Transverse colon (tissue), 4 donors: ENCODE results near the gene PDCD6IP. TPM values are rescaled to one million over a fixed set of nuclear protein-coding genes. Genes with fewer than 3 reads are reported as not detected.
"Not testable (repeated sequence)": the region's sequence is repeated elsewhere in the genome, so short reads cannot be mapped to it uniquely, and the experiment has no call there.

Experiments used
- DNase-seq: peaks from one replicate; pipeline ENCODE4 v3.0.0-alpha.2; 2019
- H3K27ac ChIP-seq, 4 donors: fragments of 200-600 bp; sonication (generic); 2 replicates each; pipeline ENCODE4 v1.5.1; 2016 to 2018; ENCODE audit warnings: inconsistent platforms in 4 of 4
- H3K27me3 ChIP-seq: fragments of 200-600 bp; sonication (generic); 2 replicates; pipeline ENCODE4 v1.5.1; 2017; ENCODE audit warnings: inconsistent platforms
- H3K36me3 ChIP-seq, 4 donors: fragments of 200-600 bp; sonication (generic); 2 replicates each; pipeline ENCODE4 v1.5.1; 2017 to 2019; ENCODE audit warnings: inconsistent platforms in 4 of 4
- H3K4me1 ChIP-seq, 4 donors: fragments of 200-600 bp; sonication (generic); 2 replicates each; pipeline ENCODE4 v1.5.1; 2017 to 2020; ENCODE audit warnings: inconsistent platforms in 4 of 4
- H3K4me3 ChIP-seq, 4 donors: fragments of 200-600 bp; sonication (generic); 1 replicate in 1 of 4; 2 replicates in 3 of 4; pipeline versions ENCODE4 v1.5.1 to v1.6.1; 2017 to 2019; ENCODE audit warnings: inconsistent platforms in 4 of 4
- H3K9me3 ChIP-seq, 2 donors: fragments of 200-600 bp; sonication (generic); 2 replicates each; pipeline ENCODE4 v1.5.1; 2017 to 2019; ENCODE audit warnings: inconsistent platforms in 2 of 2
- EP300 ChIP-seq: sonication (generic); formaldehyde crosslinking; IDR thresholded peaks from one replicate; pipeline ENCODE4 v1.6.1; 2017; ENCODE audit warnings: antibody characterized with exemption, low read depth
- POLR2A ChIP-seq: fragments of 450-650 bp; IDR thresholded peaks from one replicate; pipeline ENCODE4 v1.6.1; 2016; ENCODE audit warnings: antibody characterized with exemption, mild to moderate bottlenecking, moderate library complexity
- POLR2AphosphoS5 ChIP-seq, 3 donors: sonication (generic); formaldehyde crosslinking; IDR thresholded peaks; one replicate each; pipeline ENCODE4 v1.6.1; 2016; ENCODE audit warnings: antibody characterized with exemption in 3 of 3
- WGBS, 2 donors: methylation state at CpG; one replicate each; pipeline ENCODE4 v1.1.5; 2018; ENCODE audit warnings: low coverage in 1 of 2; 5-methylcytosine and 5-hydroxymethylcytosine counted together
- in situ Hi-C, 4 donors: fragments of 200-750 bp; cut with MboI; loops; one replicate each; pipeline versions ENCODE4 v1.15.0 to v1.15.1; 2017; ENCODE audit warnings: low sequenced_read_pairs in 3 of 4, low pct_ligation_motif_present in 1 of 4, low pct_unique_long_range_greater_than_20kb in 1 of 4
- intact Hi-C: fragments of 100-400 bp; cut with DNase I; formaldehyde crosslinking; loops from one replicate; pipeline ENCODE4 v1.15.1; 2023; ENCODE audit warnings: low total_unique reads
- total RNA-seq, 4 donors: library from RNA; depleted of rRNA; stranded (reverse); fragments of >200 nt; gene quantifications; one replicate each; pipeline ENCODE4 v1.1.0, GENCODE V29; 2016
- TF ChIP-seq, protein P1 (sequence below), 5 experiments: fragments of 200-600 bp in 3 of 5; fragments of 450-650 bp in 2 of 5; sonication (generic) in 3 of 5; IDR thresholded peaks; 1 replicate in 2 of 5; 2 replicates in 3 of 5; pipeline ENCODE4 v1.5.1; 2016 to 2017; ENCODE audit warnings: antibody characterized with exemption in 5 of 5, inconsistent platforms in 3 of 5, mild to moderate bottlenecking in 2 of 5, moderate library complexity in 1 of 5

PDCD6IP gene
- 100 to 1,000 TPM in 3 of 4 donors, 10 to 100 TPM in 1; 89.0 to 523 (median 372) TPM for total RNA-seq

- Histone ChIP-seq H3K36me3 (no peaks in the 10 kb centered on the region), H3K27ac (peak within 1 kb of the TSS; percentile 91 to 98 (median 97)), H3K4me1 (peaks cover 9 to 51% (median 37%) of the 10 kb centered on the region in 4 donors), H3K27me3 (no peaks in the 10 kb centered on the region), H3K9me3 (no peaks in the 10 kb centered on the region), H3K4me3 (peak within 1 kb of the TSS; percentile 55 to 84 (median 75))
- TF ChIP-seq, protein P1, sequence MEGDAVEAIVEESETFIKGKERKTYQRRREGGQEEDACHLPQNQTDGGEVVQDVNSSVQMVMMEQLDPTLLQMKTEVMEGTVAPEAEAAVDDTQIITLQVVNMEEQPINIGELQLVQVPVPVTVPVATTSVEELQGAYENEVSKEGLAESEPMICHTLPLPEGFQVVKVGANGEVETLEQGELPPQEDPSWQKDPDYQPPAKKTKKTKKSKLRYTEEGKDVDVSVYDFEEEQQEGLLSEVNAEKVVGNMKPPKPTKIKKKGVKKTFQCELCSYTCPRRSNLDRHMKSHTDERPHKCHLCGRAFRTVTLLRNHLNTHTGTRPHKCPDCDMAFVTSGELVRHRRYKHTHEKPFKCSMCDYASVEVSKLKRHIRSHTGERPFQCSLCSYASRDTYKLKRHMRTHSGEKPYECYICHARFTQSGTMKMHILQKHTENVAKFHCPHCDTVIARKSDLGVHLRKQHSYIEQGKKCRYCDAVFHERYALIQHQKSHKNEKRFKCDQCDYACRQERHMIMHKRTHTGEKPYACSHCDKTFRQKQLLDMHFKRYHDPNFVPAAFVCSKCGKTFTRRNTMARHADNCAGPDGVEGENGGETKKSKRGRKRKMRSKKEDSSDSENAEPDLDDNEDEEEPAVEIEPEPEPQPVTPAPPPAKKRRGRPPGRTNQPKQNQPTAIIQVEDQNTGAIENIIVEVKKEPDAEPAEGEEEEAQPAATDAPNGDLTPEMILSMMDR (IDR thresholded peaks at IDR 0.05) = peak in 3 of 5 experiments; percentile 14 to 44 (median 33)
- no peak for TF ChIP-seq EP300
- TF ChIP-seq POLR2AphosphoS5 (IDR thresholded peaks at IDR 0.05) = peak; percentile 95 to 99 (median 99)
- TF ChIP-seq POLR2A = peak; percentile 99
- peak; percentile 95 for DNase-seq
- intact Hi-C loops = no loop called here
- in situ Hi-C loops = loop anchor here in 3 of 4 donors (25.0 kb wide), 3 partner anchors 361 to 686 kb away; partner anchors contain the start of genes UBP1 (in 2 of the 3) and CRTAP (in 1 of the 3)
- 1 to 2% methylated on average over 10 to 58 of the region's 69 CpGs for WGBS, 2 donors
Observed at GRCh38 chr3:33798418-33799201, at the start of gene PDCD6IP. Gene PDCD6IP, plus strand, starts transcription at chr3:33798630. Its CDS starts 99 bp downstream, at chr3:33798729.

DNA sequence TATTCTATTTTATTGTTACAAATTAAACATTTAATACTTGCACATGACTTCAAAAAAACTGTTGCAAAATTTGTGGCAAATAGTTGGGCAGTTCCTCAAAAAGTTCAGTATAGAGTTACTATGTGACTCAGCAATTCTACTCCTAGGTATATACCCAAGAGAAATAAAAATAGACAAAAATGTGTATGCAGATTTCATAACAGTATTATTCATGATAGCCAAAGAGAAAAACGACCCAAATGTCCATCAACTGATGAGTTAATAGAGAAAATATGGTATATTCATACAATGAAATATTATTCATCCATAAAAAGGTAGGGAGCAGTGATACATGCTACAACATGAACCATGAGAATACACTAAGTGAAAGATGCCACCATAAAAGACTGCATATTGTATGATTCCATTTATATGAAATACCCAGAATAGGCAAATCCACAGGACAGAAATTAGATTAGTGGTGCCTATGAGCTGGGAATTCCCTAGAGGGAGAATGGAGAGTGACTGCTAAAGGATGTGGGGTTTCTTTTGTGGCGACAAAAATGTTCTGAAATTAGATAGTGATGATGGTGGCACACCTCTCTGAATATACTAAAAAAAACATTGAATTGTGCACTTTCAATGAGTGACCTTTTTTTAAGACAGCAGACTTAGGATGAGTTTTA is 48.8 kb upstream of the PDCD6IP start:
- TF ChIP-seq POLR2A (no peak), EP300 (no peak), POLR2AphosphoS5 (IDR thresholded peaks at IDR 0.05) (no peak)
- TF ChIP-seq, protein P1 (IDR thresholded peaks at IDR 0.05) = no peak
- peaks cover 3 to 9% of the 10 kb centered on the region in 2 donors for H3K9me3 ChIP-seq
- intact Hi-C loops = no loop called here
- in situ Hi-C loops = no loop called here
- H3K27me3 ChIP-seq = no peaks in the 10 kb centered on the region
- H3K36me3 ChIP-seq = no peaks in the 10 kb centered on the region
- H3K27ac ChIP-seq = no peak overlapping the region
- DNase-seq = no peak
- no peaks in the 10 kb centered on the region for H3K4me1 ChIP-seq
- H3K4me3 ChIP-seq = no peak overlapping the region
- 42 to 46% methylated on average over 2 of the region's 2 CpGs for WGBS, 2 donors

DNA sequence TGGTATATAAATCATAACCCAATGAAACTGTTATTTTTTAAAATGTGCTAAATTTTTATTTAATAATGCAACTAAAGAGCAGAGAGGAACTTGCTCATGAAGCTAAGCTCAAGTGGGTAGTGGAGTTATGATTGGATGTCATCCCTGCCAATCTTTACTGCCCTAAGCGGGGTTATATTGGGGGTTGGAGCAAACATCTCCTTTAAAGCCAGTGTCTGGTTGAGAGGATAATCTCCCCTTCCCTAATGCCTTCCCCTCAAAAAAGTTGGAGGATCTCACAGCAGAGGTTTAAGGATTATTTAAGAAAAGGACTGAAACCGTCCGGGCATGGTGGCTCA is 48.2 kb upstream of the PDCD6IP start:
- intact Hi-C loops (no loop called here), in situ Hi-C loops (no loop called here)
- Histone ChIP-seq H3K4me1 (no peaks in the 10 kb centered on the region), H3K27me3 (no peaks in the 10 kb centered on the region), H3K27ac (no peak overlapping the region), H3K4me3 (no peak overlapping the region), H3K9me3 (peaks cover 6 to 10% of the 10 kb centered on the region in 2 donors), H3K36me3 (no peaks in the 10 kb centered on the region)
- TF ChIP-seq POLR2AphosphoS5 (IDR thresholded peaks at IDR 0.05) = no peak
- TF ChIP-seq, protein P1 (IDR thresholded peaks at IDR 0.05) = no peak
- TF ChIP-seq EP300 = no peak
- no peak for TF ChIP-seq POLR2A
- no peak for DNase-seq
- 80 to 90% methylated on average over 1 to 3 of the region's 3 CpGs for WGBS, 2 donors

DNA sequence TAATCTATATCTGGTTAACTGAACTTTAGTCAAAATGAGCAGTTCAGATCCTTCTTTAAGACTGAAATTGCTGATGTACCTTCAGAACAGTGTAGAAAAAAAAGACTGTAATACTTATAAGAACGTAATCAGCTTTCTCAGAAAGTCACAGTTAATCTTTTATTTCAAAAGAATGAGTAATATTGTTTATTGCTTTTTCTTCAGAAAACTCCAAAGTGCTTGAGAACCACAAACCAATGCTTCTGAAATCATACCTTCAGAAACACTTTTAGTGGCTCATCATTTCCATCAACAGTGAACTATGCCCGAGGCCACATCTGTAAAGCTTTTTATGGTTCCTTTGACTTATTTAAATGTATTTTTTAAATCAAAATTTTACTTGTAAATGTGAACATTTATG is 47.1 kb upstream of the PDCD6IP start:
- Histone ChIP-seq H3K9me3 (peaks cover 6 to 10% of the 10 kb centered on the region in 2 donors), H3K36me3 (no peaks in the 10 kb centered on the region), H3K27ac (no peak overlapping the region), H3K27me3 (no peaks in the 10 kb centered on the region), H3K4me3 (no peak overlapping the region), H3K4me1 (no peaks in the 10 kb centered on the region)
- intact Hi-C loops = no loop called here
- no peak for TF ChIP-seq EP300
- TF ChIP-seq POLR2A = no peak
- TF ChIP-seq POLR2AphosphoS5 (IDR thresholded peaks at IDR 0.05) = no peak
- TF ChIP-seq, protein P1 (IDR thresholded peaks at IDR 0.05) = no peak
- WGBS, 2 donors = 64 to 88% methylated on average over 2 of the region's 2 CpGs
- in situ Hi-C loops = no loop called here
- no peak for DNase-seq

DNA sequence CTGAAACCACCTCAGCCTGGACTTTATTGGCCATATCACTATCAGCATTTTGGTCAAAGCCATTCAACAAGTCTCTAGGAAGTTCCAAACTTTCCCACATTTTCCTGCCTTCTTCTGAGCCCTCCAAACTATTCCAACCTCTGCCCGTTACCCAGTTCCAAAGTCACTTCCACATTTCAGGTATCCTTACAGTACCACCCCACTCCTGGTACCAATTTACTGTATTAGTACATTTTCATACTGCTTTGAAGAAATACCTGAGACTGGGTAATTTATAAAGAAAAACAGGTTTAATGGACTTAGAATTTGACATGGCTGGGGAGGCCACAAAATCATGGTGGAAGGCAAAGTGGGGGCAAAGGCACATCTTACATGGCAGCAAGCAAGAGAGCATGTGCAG is 44.0 kb upstream of the PDCD6IP start:
- in situ Hi-C loops, H3K27me3 ChIP-seq, H3K4me3 ChIP-seq, H3K4me1 ChIP-seq, H3K27ac ChIP-seq, H3K9me3 ChIP-seq, H3K36me3 ChIP-seq, DNase-seq, intact Hi-C loops: not testable (repeated sequence)
- WGBS, 2 donors = 93 to 100% methylated on average over 1 of the region's 1 CpG
